ENCODE measurements around the gene TPH2. TPM values are rescaled to one million over a fixed set of nuclear protein-coding genes. Genes with fewer than 3 reads are reported as not detected.

TPH2 gene
- total and polyA plus RNA-seq, 2 of the 4 experiments (the other 2 are of a cell fraction): not detected

GRCh38 chr12:71970031-71970430, 31.4 kb downstream of the TPH2 start:
- no peak overlapping the region for H2BK20ac ChIP-seq (ENCODE audit: low read depth, low read length)
- BruUV-seq (replicated peaks): no TSS peak
- no CpG with 5 or more reads among the region's 5 CpGs for WGBS, 2 experiments (ENCODE audit: extremely low coverage in 2 of 2, insufficient read length in 1 of 2)
- H3K27ac ChIP-seq (ENCODE audit: insufficient read depth, low read length): no peak overlapping the region
- H2AK5ac ChIP-seq (ENCODE audit: low read depth, low read length): no peak overlapping the region
- H2AFZ ChIP-seq (replicated peaks; ENCODE audit: low read length, poor library complexity): no peak overlapping the region
- dilution Hi-C loops (cut with HindIII; ENCODE audit: low sequenced_read_pairs, unreplicated experiment): no loop called here
- no peaks in the 10 kb centered on the region for H3K9me1 ChIP-seq (ENCODE audit: insufficient read depth, low read length)
- H3K79me1 ChIP-seq (ENCODE audit: low read depth in 1 of 2, low read length in 2 of 2): no peaks in the 10 kb centered on the region
- H3K9me3 ChIP-seq (ENCODE audit: control insufficient read depth, insufficient read depth, low read length): peaks cover 2% of the 10 kb centered on the region; the same call in 1 of the 2 replicates
- TF ChIP-seq POLR2A (IDR thresholded peaks at IDR 0.05; ENCODE audit: low read depth, low read length) (no peak), NFE2L2 (IDR thresholded peaks at IDR 0.05; ENCODE audit: low read depth, low read length) (no peak), RCOR1 (IDR thresholded peaks at IDR 0.05; ENCODE audit: insufficient replicate concordance, low read length) (no peak), BHLHE40 (IDR thresholded peaks at IDR 0.05; ENCODE audit: low read depth, low read length) (no peak), CTCF (conservative IDR thresholded peaks at IDR 0.05; ENCODE audit: low read depth, low read length) (no peak), ELK1 (IDR thresholded peaks at IDR 0.05; ENCODE audit: borderline replicate concordance, low read depth, low read length) (no peak)
- no peak for ATAC-seq (ENCODE audit: low read depth)
- no peak overlapping the region for H3K18ac ChIP-seq (ENCODE audit: low read depth, low read length)
- H2BK15ac ChIP-seq (ENCODE audit: low read depth, low read length): no peak overlapping the region
- H3K4me1 ChIP-seq (ENCODE audit: control insufficient read depth, insufficient read depth, low read length): no peaks in the 10 kb centered on the region; the same call in 1 of the 2 replicates
- no peak overlapping the region for H3K4ac ChIP-seq (ENCODE audit: low read depth, low read length)
- no peaks in the 10 kb centered on the region for H3K36me3 ChIP-seq (ENCODE audit: control insufficient read depth, insufficient read depth, low read length)
- H3K27me3 ChIP-seq (ENCODE audit: control insufficient read depth, insufficient read depth, low read length): peaks cover 8% of the 10 kb centered on the region; the same call in 1 of the 2 replicates
- H4K20me1 ChIP-seq (ENCODE audit: insufficient read depth, low read length): no peaks in the 10 kb centered on the region
- intact Hi-C loops (cut with micrococcal nuclease): no loop called here
- H3K4me2 ChIP-seq (ENCODE audit: low read depth, low read length): no peak overlapping the region
- H2BK120ac ChIP-seq (ENCODE audit: low read depth, low read length): no peak overlapping the region
- no peak overlapping the region for H3K56ac ChIP-seq (ENCODE audit: extremely low read depth, insufficient read depth, low read length)
- no peak overlapping the region for H3K4me3 ChIP-seq (ENCODE audit: insufficient read depth, low read depth, low read length)
- H3K9ac ChIP-seq (ENCODE audit: low read depth, low read length): no peak overlapping the region
- H4K91ac ChIP-seq (ENCODE audit: insufficient read depth, low read depth, low read length): no peak overlapping the region
- in situ Hi-C loops (cut with MboI; ENCODE audit: low sequenced_read_pairs): no loop called here
- no peak overlapping the region for H4K5ac ChIP-seq (ENCODE audit: low read depth, low read length)
- POLR2A ChIA-PET (ENCODE audit: unreplicated experiment): no interaction called here
- H4K8ac ChIP-seq (ENCODE audit: low read depth in 2 of 2, low read length in 2 of 2): no peak overlapping the region
- CTCF ChIA-PET: no interaction called here
- DNase-seq: no peak
- no peak overlapping the region for H3K23ac ChIP-seq (ENCODE audit: low read depth, low read length)
- H3K14ac ChIP-seq (replicated peaks; ENCODE audit: low read depth, low read length): no peak overlapping the region
- no peak overlapping the region for H2AK9ac ChIP-seq (replicated peaks; ENCODE audit: low read depth, low read length, poor library complexity)
- H2BK5ac ChIP-seq (ENCODE audit: low read depth, low read length, poor library complexity, severe bottlenecking): no peak overlapping the region
